GM18505 (cell line): Measurements from ENCODE around the gene SETD5.

Experiments
- ATAC-seq: cut with Tn5 transposase; IDR thresholded peaks from one replicate; pipeline ENCODE4 v1.9.1; 2021; ENCODE audit not compliant: unreplicated experiment
- POLR2A ChIP-seq: IDR thresholded peaks from 4 replicates; pipeline ENCODE4 v1.6.1; 2011; ENCODE audit warnings: borderline replicate concordance; ENCODE audit not compliant: insufficient read depth, insufficient read length; ENCODE audit errors: extremely low read depth

Gene SETD5

DNA sequence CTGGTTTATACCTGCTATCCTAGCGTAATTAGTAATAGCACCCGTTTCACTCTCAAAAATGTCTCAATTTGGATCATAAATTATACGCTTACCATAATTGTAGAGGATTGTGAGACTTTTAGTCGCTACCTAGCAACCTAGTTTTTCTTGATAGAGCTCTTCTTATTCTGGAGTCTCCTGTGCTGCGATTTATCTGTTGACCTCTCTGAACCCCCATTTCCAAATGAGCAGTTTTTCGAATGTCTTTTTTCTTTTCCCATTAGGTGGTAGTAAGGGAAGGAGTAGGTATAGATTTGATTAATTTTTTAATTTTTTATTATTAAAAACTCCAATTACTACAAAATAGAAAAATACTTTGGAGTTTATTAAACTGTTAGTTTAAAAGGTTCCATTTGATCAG, 10.6 kb downstream of the SETD5 start:
- TF ChIP-seq POLR2A: no peak
- no peak for ATAC-seq

DNA sequence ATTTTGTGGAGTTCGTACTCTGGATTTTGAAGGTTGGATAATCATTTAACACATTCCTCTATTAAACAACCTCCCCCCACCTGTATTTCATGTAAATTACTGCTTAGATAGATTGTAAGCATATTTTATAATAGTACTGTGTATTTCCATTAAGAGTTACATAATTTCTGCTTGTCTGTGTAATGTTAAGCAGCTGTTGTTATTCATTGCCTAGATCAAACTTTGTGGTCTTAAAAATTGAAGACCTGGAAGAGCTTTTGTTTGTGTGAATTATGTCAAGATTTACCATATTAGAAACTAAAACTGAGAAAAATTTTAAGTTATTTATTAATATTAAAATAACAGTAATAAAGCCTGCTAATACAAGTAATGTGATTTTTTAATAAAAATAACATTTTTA, 11.1 kb downstream of the SETD5 start:
- ATAC-seq: no peak
- no peak for TF ChIP-seq POLR2A

DNA sequence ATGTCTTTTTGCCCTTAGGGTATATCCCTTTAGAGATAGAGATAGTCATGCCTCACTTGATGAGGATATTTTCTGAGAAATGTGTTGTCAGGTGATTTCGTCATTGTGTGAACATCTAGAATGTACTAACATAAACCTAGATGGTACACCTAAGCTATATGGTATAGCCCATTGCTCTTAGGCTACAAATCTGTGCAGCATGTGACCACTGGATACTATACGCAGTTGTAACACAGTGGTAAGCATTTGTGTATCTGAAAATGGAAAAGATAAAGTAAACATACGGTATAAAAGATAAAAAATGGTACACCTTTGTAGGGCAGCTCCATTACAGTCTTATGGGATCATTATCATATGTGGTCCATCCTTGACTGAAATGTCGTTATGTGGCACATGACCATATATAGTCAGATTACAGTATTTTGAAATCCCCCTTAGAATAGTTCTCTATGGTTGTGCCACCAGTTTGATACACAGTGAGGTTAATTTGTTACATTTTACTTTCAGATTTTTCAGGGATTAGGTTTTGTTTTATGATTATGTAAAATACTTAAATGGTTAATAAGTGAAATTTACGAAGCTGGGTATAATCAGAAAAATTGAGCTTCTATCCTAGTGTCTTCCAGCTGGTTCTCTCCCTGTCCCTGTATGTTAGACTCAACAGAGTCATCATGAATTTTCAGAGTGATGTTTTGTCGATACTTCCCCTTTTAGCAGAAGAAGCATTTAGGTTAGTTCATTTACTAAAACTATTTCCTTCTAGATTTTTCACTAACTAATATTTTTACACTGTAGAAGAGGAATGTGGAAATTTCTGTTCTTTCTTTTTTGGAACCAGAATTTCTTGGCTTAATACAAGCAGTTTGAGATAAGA, 12.8 kb downstream of the SETD5 start:
- no peak for TF ChIP-seq POLR2A
- no peak for ATAC-seq

DNA sequence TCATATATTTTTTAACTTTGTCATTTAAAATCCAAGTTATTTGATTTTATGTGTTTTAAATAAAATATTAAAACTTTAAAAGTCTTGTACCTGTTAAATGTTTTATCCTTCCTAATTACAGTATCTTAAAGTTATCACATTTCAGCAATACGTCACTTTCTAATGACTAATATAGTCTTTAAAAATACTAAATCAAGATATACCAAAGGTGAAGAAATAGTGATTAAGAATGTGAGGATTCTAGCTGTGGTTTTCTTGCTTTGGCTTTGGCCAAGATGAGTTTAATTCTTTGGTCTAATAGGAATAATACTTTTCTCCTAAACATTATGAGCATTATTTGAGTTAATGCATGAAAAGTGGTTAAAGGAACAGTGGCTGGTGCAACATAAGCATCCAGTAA, 13.9 kb downstream of the SETD5 start:
- TF ChIP-seq POLR2A: no peak
- ATAC-seq: no peak

DNA sequence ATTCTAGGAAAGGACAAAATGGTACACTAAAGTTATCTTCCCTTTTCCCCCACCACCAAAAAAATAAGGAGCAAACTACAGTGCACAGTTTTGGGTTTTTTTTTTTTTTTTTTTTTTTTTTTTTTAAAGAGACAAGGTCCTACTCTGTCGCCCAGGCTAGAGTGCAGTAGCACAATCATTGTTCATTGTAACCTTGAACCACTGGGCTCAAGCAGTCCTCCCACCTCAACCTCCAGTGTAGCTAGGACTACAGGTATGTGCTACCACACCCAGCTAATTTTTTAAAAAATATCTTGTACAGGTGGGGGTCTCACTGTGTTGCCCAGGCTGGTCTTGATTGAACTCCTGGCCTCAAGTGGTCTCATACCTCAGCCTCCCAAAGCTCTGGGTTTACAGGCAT, 14.9 kb downstream of the SETD5 start:
- TF ChIP-seq POLR2A: no peak
- ATAC-seq: no peak

DNA sequence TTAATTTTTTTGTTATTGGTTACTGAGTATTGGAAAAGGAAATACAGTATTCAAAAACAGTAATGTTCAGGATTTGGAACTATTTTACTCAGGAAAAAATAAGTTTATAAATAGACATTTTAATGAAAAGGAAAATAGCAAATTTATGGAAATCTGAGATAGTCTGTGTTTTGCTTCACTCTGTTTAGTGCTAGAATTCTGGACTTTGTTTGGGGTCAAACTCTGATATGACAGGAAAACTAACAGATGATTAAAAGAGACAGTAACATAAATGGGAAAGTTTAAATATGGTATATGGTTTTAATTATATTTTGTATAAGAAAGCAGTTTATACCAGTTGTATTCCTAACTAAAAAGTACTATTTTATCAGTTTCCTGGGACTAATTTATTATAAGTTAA, 17.4 kb downstream of the SETD5 start:
- ATAC-seq: no peak
- no peak for TF ChIP-seq POLR2A

DNA sequence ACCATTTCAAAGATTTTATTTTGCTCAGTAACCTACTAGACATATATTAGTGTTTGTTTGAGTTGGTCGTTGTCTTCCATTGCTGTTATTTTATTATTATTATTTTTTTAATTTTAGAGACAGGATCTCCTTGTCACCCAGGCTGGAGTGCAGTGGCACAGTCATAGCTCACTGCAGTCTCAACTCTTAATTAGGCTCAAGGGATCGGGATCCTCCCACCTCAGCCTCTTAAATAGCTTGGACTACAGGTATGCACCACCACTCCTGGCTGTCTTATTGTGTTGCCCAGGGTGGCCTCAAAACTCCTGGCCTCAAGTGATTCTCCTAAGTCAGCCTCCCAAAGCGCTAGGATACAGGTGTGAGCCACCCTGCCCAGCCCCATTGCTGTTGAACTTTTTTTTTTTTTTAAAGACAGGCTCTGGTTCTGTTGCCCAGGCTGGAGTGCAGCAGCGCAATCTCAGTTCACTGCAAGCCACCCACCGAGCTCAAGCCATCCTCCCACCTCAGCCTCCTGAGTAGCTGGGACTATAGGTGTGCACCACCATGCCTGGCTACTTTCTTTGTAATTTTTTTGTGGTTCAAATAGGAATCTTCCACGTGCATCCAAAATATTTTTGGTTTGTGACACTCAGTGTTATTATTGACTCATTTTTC, 18.2 kb downstream of the SETD5 start:
- no peak for ATAC-seq
- TF ChIP-seq POLR2A: no peak

DNA sequence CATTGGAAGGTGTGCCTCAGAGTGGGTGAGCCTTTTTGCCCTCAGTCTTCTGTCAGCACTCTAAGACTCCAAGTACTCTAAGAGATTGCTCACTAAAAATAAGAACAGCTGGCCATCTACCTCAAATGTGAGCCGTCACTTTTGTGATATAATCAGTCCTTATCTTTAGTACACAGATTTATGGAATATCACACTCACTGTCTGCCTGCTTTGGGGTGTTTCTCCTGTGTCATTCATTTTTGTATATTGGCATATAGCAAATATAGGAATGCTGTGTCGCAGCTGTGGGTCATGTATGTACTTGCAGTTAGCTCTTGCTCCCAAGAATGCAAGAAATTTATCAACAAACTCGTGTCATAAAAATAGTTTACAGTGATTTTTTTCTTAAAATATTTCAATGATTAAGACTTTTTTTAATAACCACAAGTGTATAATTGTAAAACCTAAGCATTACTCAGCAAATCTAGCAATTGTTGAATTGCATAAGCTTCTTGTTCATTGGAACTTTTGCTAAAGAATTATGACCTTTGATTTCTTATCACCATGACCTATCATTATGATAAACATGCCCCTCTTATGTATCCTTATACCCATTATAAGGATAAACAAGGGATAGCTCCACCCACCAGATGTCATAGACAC, 18.8 kb downstream of the SETD5 start:
- no peak for ATAC-seq
- no peak for TF ChIP-seq POLR2A

DNA sequence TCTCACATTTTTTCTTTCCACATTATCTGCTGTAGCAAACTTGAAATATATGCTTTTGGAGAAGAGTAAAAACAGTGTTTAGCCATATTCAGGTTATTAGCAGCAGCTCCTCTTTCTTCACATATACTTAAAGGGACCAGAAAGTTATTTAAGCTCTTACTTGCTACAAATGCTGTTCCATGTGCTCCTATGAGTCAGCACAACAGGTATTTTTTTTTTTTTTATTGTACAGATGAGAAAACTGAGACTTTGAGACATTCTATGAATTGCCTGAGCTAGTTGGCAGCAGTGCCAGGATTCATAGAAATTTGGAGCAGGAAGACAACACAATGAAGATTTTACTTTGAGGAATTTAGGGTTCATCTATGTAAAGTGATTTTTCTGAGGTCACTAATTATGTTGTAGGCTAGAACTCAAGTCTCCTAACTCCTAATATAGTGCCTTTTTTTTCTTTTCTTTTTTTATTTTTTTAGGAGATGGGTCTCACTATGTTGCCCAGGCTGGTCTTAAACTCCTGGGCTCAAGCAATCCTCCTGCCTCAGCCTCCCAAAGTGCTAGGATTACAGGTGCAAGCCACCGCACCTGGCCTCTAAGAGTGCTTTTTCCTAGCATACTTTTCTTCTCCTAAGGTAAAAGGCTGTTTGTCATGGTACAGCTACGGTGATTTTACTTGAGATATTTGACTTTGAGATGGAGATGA, 23.6 kb downstream of the SETD5 start:
- no peak for ATAC-seq
- TF ChIP-seq POLR2A: no peak

DNA sequence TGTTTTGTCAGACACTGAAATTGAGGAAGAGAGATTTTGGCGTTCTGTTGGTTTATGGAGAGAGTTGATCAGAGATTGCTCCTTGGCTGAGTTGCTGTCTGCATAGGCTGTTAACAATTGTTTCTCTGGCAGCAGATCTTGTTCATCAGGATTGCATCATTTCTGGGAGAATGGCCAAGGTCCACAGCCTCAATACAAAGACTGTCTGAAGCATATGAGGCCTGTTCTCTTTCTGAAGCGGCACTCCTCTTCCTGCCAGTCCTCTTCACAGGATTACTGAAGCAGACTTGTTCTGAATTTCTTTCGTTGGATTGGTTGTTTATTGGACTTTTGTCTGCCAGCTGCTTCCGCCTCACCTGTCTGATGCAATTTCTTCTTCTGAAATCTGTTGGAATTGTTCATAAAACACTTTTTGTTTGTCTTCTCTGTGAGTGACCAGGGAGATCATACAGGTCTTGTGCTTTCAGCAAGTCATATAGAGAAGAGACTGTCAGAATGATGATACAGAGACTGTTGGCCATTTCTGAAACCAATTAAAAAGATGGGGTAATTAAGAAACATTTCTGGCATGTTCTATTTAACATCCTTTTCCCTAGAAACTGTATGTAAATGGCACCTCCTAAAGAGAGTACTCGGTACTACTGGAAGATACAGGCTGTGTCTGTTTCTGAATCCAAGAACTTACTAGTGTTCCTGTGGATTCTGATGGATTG, 25.5 kb downstream of the SETD5 start:
- no peak for TF ChIP-seq POLR2A
- ATAC-seq: no peak

DNA sequence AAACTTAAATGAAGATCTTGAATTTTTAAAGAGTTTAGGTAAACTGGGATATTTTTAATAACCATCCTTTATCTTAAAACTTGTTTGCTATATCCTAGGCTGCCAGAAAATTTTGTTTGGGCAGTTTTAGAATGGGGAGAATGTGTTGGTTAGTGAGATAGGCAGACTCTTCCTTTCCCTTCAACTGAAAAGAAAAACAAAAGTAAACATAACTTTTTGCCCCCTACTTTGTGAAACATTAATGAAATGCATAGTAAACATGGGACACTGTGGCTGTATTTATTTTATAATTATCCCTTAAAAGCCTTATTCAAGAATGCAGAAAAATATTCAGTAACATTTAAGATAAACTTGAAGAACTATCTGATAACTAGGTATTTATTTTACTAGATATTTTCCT, 31.0 kb downstream of the SETD5 start:
- TF ChIP-seq POLR2A: no peak

DNA sequence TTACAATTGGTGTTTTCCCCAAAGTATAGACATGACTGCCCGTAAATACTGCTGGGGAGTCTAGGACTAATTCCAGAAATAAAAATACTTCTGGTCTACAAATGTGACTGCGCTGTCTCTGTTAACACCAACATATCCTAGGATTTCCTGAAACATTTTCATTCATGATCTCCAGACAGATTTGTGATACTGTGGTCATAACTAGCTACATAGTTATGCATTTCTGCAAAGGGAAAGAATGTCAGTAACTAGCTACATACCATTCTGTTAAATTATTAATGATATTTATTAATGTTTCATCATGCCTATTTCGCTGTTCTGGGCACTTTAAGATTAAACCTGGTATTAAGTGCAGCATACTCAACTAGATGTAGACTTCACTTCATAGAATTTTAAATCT, 33.3 kb downstream of the SETD5 start:
- ATAC-seq: no peak
- no peak for TF ChIP-seq POLR2A

More for the DNA sequence above, 31.0 kb downstream of the SETD5 start:
- ATAC-seq: no peak

DNA sequence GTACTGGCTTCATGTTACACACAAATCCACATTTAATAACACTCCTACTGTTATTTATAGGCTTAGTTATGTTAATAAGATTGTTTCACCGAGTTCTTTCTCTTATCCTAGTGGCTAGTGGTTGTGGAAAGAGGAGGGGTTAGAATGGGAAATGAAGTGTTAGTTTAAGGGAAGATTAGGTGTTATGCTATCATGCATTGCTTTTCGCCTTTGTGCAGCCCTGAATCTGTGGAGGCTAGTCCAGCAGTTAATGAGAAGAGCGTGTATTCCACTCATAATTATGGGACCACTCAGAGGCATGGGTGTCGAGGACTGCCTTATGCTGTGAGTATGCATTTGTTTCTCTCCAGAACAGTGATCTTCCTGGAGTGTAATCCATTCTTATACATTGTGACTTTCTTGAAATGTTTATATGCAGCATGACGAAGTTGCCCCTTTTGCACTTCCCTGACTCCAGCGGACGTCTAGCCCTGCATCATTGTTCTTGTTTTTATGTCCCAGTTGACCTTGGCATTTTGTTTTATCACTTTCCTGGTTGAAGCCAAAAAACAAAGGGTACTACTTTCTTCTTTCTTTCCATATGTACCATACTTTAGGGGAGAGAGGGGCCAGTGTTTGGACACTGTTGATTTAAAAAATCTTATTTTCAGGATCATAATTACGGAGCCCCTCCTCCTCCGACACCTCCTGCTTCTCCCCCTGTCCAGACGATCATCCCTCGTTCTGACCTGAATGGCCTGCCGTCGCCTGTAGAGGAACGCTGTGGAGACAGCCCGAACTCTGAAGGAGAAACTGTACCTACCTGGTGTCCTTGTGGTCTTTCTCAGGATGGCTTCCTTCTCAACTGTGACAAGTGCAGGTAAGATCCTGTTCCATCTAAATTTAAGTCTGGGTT, 36.5 kb downstream of the SETD5 start:
- no peak for TF ChIP-seq POLR2A
- no peak for ATAC-seq

DNA sequence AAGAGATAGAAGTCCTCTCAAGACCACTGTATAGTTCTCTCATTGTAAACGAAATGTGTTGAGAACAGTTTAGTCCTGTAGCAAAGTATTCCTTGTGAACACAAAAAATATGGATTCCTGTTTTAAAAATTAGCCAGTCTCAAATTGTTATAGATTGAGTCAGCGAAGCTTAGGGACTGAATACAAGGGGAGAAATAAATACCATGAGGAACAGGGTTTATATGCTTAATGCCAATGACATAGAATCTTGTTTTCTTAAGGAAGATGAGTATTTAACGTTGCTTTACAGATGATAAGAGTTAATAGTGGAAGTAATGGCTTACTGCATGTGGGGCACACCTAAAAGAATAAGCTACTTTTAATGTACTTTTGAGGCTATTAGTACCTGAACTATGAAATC, 37.9 kb downstream of the SETD5 start:
- no peak for TF ChIP-seq POLR2A
- ATAC-seq: no peak
